ENCODE data around the gene UNKL. TPM values are rescaled to one million over a fixed set of nuclear protein-coding genes. Genes with fewer than 3 reads are reported as not detected.
A peak's percentile ranks its signal among the peaks of the same experiment; 100 is the strongest.

Gene UNKL
- total and polyA plus RNA-seq, 2 donors (not counting 1 experiment from before 2014, with no cell fraction given): 53.9 to 178 TPM

DNA sequence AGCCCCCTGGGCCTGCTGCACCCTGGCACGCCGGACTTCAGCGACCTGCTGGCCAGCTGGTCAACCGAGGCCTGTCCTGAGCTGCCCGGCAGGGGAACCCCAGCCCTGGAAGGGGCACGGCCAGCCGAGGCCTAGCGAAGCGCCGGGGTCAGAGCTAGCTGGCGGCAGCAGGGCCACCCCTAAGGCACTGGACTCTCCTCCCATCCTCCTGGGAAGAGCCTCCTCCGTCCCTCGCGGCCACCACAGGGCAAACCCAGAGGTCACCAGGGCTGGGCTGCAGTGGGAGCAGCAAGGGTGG, 18.7 kb upstream of the UNKL start:
- CTCF ChIA-PET: no interaction called here
- H3K4me2 ChIP-seq (replicated peaks; ENCODE audit: low read depth, low read length, poor library complexity, severe bottlenecking): peak overlapping the region; percentile 70
- ATAC-seq (ENCODE audit: low read depth): no peak
- H3K79me2 ChIP-seq (ENCODE audit: control insufficient read depth, insufficient read depth, low read length): no peaks in the 10 kb centered on the region
- POLR2A ChIA-PET: interaction anchor here (0.5 to 1.4 kb wide), 5 partner anchors 8 to 59 kb away, joined by 3 to 12 read pairs (median 3); no protein-coding TSS in a partner anchor
- Mint-ChIP-seq H3K27ac (no peak overlapping the region), H3K4me1 (peaks cover 5% of the 10 kb centered on the region), H3K27me3 (no peaks in the 10 kb centered on the region), H3K4me3 (no peak overlapping the region), H3K9me3 (ENCODE audit: insufficient read depth) (no peaks in the 10 kb centered on the region)
- no peaks in the 10 kb centered on the region for H3K9me3 ChIP-seq (ENCODE audit: control extremely low read depth in 1 of 3, control insufficient read depth in 2 of 3, insufficient read depth in 1 of 3, low read length in 2 of 3)
- H3K36me3 ChIP-seq (replicated peaks in 1 of 2; ENCODE audit: control extremely low read depth in 1 of 2, control insufficient read depth in 1 of 2, extremely low read depth in 1 of 2, insufficient read depth in 2 of 2, low read length in 1 of 2): no peaks in the 10 kb centered on the region
- H3K27me3 ChIP-seq (replicated peaks in 1 of 4; ENCODE audit: control extremely low read depth in 1 of 4, control insufficient read depth in 3 of 4, insufficient read depth in 4 of 4, low read length in 3 of 4): no peaks in the 10 kb centered on the region
- intact Hi-C loops (cut with micrococcal nuclease): no loop called here
- no peaks in the 10 kb centered on the region for H4K20me1 ChIP-seq (ENCODE audit: control insufficient read depth, insufficient read depth, low read length, poor library complexity, severe bottlenecking)
- 92% methylated on average over 14 of the region's 14 CpGs for WGBS (ENCODE audit: insufficient coverage)
- peak overlapping the region in 2 of 5 experiments; percentile 43 for H3K4me3 ChIP-seq (ENCODE audit: control extremely low read depth in 1 of 5, extremely low read depth in 1 of 5, insufficient read depth in 1 of 5, low read depth in 2 of 5, low read length in 4 of 5)
- H3K27ac ChIP-seq (ENCODE audit: low read length in 2 of 2): no peak overlapping the region
- DNase-seq: no peak
- H2AFZ ChIP-seq (ENCODE audit: insufficient read depth, low read depth, low read length, poor library complexity, severe bottlenecking): no peak overlapping the region
- TF ChIP-seq EZH2 (IDR thresholded peaks at IDR 0.05; ENCODE audit: borderline replicate concordance, insufficient read depth, low read depth, low read length, poor library complexity, severe bottlenecking): no peak
- TF ChIP-seq CTCF (IDR thresholded peaks at IDR 0.05): no peak
- H3K9ac ChIP-seq (ENCODE audit: low read length): peak overlapping the region; percentile 29
- peaks cover 17 to 40% of the 10 kb centered on the region in 2 donors for H3K4me1 ChIP-seq (ENCODE audit: control insufficient read depth in 2 of 2, insufficient read depth in 2 of 2, low read length in 2 of 2)

- TF ChIP-seq CTCF (IDR thresholded peaks at IDR 0.05): no peak
- no peak for TF ChIP-seq EZH2 (IDR thresholded peaks at IDR 0.05; ENCODE audit: borderline replicate concordance, insufficient read depth, low read depth, low read length, poor library complexity, severe bottlenecking)
- peak overlapping the region; percentile 54 for H2AFZ ChIP-seq (ENCODE audit: insufficient read depth, low read depth, low read length, poor library complexity, severe bottlenecking)
- CTCF ChIA-PET: interaction anchor here (0.9 kb wide), 1 partner anchor 27 kb away, joined by 3 read pairs; no protein-coding TSS in a partner anchor
- peak overlapping the region; percentile 70 for H3K4me2 ChIP-seq (replicated peaks; ENCODE audit: low read depth, low read length, poor library complexity, severe bottlenecking)
- no peaks in the 10 kb centered on the region for H3K27me3 ChIP-seq (replicated peaks in 1 of 4; ENCODE audit: control extremely low read depth in 1 of 4, control insufficient read depth in 3 of 4, insufficient read depth in 4 of 4, low read length in 3 of 4)
- H3K4me3 Mint-ChIP-seq: peak overlapping the region; percentile 49
- WGBS (ENCODE audit: insufficient coverage): 66% methylated on average over 50 of the region's 63 CpGs
- DNase-seq: no peak
- H3K27me3 Mint-ChIP-seq: no peaks in the 10 kb centered on the region
- peaks cover 5% of the 10 kb centered on the region for H3K4me1 Mint-ChIP-seq
- H3K4me1 ChIP-seq (ENCODE audit: control insufficient read depth in 2 of 2, insufficient read depth in 2 of 2, low read length in 2 of 2): peaks cover 19 to 42% of the 10 kb centered on the region in 2 donors
- no peaks in the 10 kb centered on the region for H4K20me1 ChIP-seq (ENCODE audit: control insufficient read depth, insufficient read depth, low read length, poor library complexity, severe bottlenecking)
- no peaks in the 10 kb centered on the region for H3K9me3 ChIP-seq (ENCODE audit: control extremely low read depth in 1 of 3, control insufficient read depth in 2 of 3, insufficient read depth in 1 of 3, low read length in 2 of 3)
- H3K4me3 ChIP-seq (ENCODE audit: control extremely low read depth in 1 of 5, extremely low read depth in 1 of 5, insufficient read depth in 1 of 5, low read depth in 2 of 5, low read length in 4 of 5): peak overlapping the region in 3 of 5 experiments; percentile 43 to 44 (median 43)
- H3K36me3 ChIP-seq (replicated peaks in 1 of 2; ENCODE audit: control extremely low read depth in 1 of 2, control insufficient read depth in 1 of 2, extremely low read depth in 1 of 2, insufficient read depth in 2 of 2, low read length in 1 of 2): no peaks in the 10 kb centered on the region
- peak overlapping the region in 1 of 2 donors; percentile 49 for H3K27ac ChIP-seq (ENCODE audit: low read length in 2 of 2)
- no peak for ATAC-seq (ENCODE audit: low read depth)
- no peaks in the 10 kb centered on the region for H3K79me2 ChIP-seq (ENCODE audit: control insufficient read depth, insufficient read depth, low read length)
- peak overlapping the region; percentile 65 for H3K27ac Mint-ChIP-seq
- H3K9me3 Mint-ChIP-seq (ENCODE audit: insufficient read depth): no peaks in the 10 kb centered on the region
- POLR2A ChIA-PET: interaction anchor here (0.7 to 1.4 kb wide), 5 partner anchors 9 to 60 kb away, joined by 3 to 4 read pairs (median 3); partner anchors contain the start of gene UQCC4
- intact Hi-C loops (cut with micrococcal nuclease): no loop called here
- H3K9ac ChIP-seq (ENCODE audit: low read length): peak overlapping the region; percentile 29
Observed at GRCh38 chr16:1432388-1433262, 18.1 kb upstream of the UNKL start.

All from B cell (primary cell).